Upper lobe of left lung (tissue), 6 donors: Measurements from ENCODE around the gene NRXN3. TPM values are rescaled to one million over a fixed set of nuclear protein-coding genes. Genes with fewer than 3 reads are reported as not detected.

Experiments used
- ATAC-seq, 2 donors: fragments of 200-7000 bp; cut with Tn5 transposase; one replicate each; pipeline ENCODE4 v1.9.1; 2022; ENCODE audit warnings: mild to moderate bottlenecking in 2 of 2, moderate library complexity in 2 of 2; ENCODE audit not compliant: low FRiP score in 2 of 2
- DNase-seq, 2 donors: peaks; one replicate each; pipeline ENCODE4 v3.0.0-alpha.2; 2019 to 2020
- H3K27ac ChIP-seq, 4 donors: fragments of 200-600 bp; sonication (generic); one replicate each; pipeline ENCODE4 v1.5.1; 2016 to 2019
- H3K27me3 ChIP-seq, 4 donors: fragments of 200-600 bp; sonication (generic); one replicate each; pipeline ENCODE4 v1.5.1; 2017 to 2019
- H3K36me3 ChIP-seq, 4 donors: fragments of 200-600 bp; sonication (generic); one replicate each; pipeline ENCODE4 v1.5.1; 2016 to 2019
- H3K4me1 ChIP-seq, 4 donors: fragments of 200-600 bp; sonication (generic); one replicate each; pipeline ENCODE4 v1.5.1; 2018 to 2019
- H3K4me3 ChIP-seq, 4 donors: fragments of 200-600 bp; sonication (generic); one replicate each; pipeline ENCODE4 v1.5.1; 2017 to 2019; ENCODE audit warnings: mild to moderate bottlenecking in 2 of 4, moderate library complexity in 1 of 4
- H3K9me3 ChIP-seq, 4 donors: fragments of 200-600 bp; sonication (generic); one replicate each; pipeline ENCODE4 v1.5.1; 2018 to 2019
- CTCF ChIP-seq, 6 experiments: fragments of 450-650 bp in 4 of 6; fragments of 200-600 bp in 2 of 6; sonication (generic) in 2 of 6; IDR thresholded peaks; one replicate each; pipeline ENCODE4 v1.5.1; 2016 to 2019; ENCODE audit warnings: antibody characterized with exemption in 6 of 6
- EP300 ChIP-seq, 4 donors: sonication (generic); formaldehyde crosslinking; IDR thresholded peaks; one replicate each; pipeline ENCODE4 v1.5.1; 2017; ENCODE audit warnings: antibody characterized with exemption in 4 of 4, control low read depth in 2 of 4
- POLR2A ChIP-seq, 4 donors: fragments of 450-650 bp; IDR thresholded peaks; one replicate each; pipeline ENCODE4 v1.5.1; 2016 to 2017; ENCODE audit warnings: antibody characterized with exemption in 4 of 4, mild to moderate bottlenecking in 2 of 4
- POLR2AphosphoS5 ChIP-seq, 2 donors: sonication (generic); formaldehyde crosslinking; IDR thresholded peaks; one replicate each; pipeline ENCODE4 v1.5.1; 2017; ENCODE audit warnings: antibody characterized with exemption in 2 of 2
- WGBS, 2 donors: methylation state at CpG; one replicate each; pipeline ENCODE4 v1.1.5; 2017 to 2018; 5-methylcytosine and 5-hydroxymethylcytosine counted together
- total RNA-seq, 6 donors: library from RNA; depleted of rRNA in 4 of 6; stranded (reverse); fragments of >200 nt in 4 of 6; gene quantifications; one replicate each; pipeline versions ENCODE4 v1.1.0 to v1.2.1, GENCODE V29; 2016 to 2021
- donor health status: DM: no; HTN: no; CAD: no; lungs with moderate emphysema.
- donor health status: DM: no; HTN: yes; CAD: no; lungs with severe emphysema.

The NRXN3 gene
- total RNA-seq, 6 donors from 2014 or later: 4.4 to 14.9 (median 7.2) TPM

GRCh38 chr14:79788346-79788745 is 1618.2 kb downstream of the NRXN3 start:
- no peak for TF ChIP-seq POLR2A (IDR thresholded peaks at IDR 0.05)
- no peak for TF ChIP-seq CTCF (IDR thresholded peaks at IDR 0.05)
- no peak for TF ChIP-seq EP300 (IDR thresholded peaks at IDR 0.05)
- no peak for TF ChIP-seq POLR2AphosphoS5 (IDR thresholded peaks at IDR 0.05)
- Histone ChIP-seq H3K4me3 (no peak overlapping the region), H3K27ac (no peak overlapping the region), H3K9me3 (no peaks in the 10 kb centered on the region), H3K27me3 (no peaks in the 10 kb centered on the region), H3K4me1 (no peaks in the 10 kb centered on the region), H3K36me3 (no peaks in the 10 kb centered on the region)
- DNase-seq (no peak), ATAC-seq (no peak)
- WGBS, 2 donors: 84 to 89% methylated on average over 2 of the region's 2 CpGs

GRCh38 chr14:79791055-79791732 is 1621.0 kb downstream of the NRXN3 start:
- Histone ChIP-seq H3K36me3 (no peaks in the 10 kb centered on the region), H3K27ac (no peak overlapping the region), H3K27me3 (no peaks in the 10 kb centered on the region), H3K9me3 (no peaks in the 10 kb centered on the region), H3K4me1 (no peaks in the 10 kb centered on the region), H3K4me3 (no peak overlapping the region)
- ATAC-seq: no peak
- TF ChIP-seq EP300 (IDR thresholded peaks at IDR 0.05): no peak
- no peak for TF ChIP-seq CTCF (IDR thresholded peaks at IDR 0.05)
- TF ChIP-seq POLR2A (IDR thresholded peaks at IDR 0.05): no peak
- TF ChIP-seq POLR2AphosphoS5 (IDR thresholded peaks at IDR 0.05): no peak
- 67 to 68% methylated on average over 5 of the region's 5 CpGs for WGBS, 2 donors
- DNase-seq: no peak

- Histone ChIP-seq H3K27me3 (no peaks in the 10 kb centered on the region), H3K4me3 (no peak overlapping the region), H3K9me3 (no peaks in the 10 kb centered on the region), H3K4me1 (no peaks in the 10 kb centered on the region), H3K36me3 (no peaks in the 10 kb centered on the region), H3K27ac (no peak overlapping the region)
- TF ChIP-seq POLR2A (IDR thresholded peaks at IDR 0.05) (no peak), EP300 (IDR thresholded peaks at IDR 0.05) (no peak), POLR2AphosphoS5 (IDR thresholded peaks at IDR 0.05) (no peak)
- ATAC-seq: no peak
- DNase-seq: no peak
- WGBS, 2 donors: 82 to 88% methylated on average over 1 of the region's 1 CpG
Observed at GRCh38 chr14:79802093-79802492, 1631.9 kb downstream of the NRXN3 start.

GRCh38 chr14:79805636-79806035 is 1635.5 kb downstream of the NRXN3 start:
- Histone ChIP-seq H3K36me3 (no peaks in the 10 kb centered on the region), H3K27ac (no peak overlapping the region), H3K4me1 (no peaks in the 10 kb centered on the region), H3K27me3 (no peaks in the 10 kb centered on the region), H3K9me3 (no peaks in the 10 kb centered on the region), H3K4me3 (no peak overlapping the region)
- 68 to 83% methylated on average over 1 of the region's 1 CpG for WGBS, 2 donors
- ATAC-seq (no peak), DNase-seq (no peak)
- TF ChIP-seq EP300 (IDR thresholded peaks at IDR 0.05) (no peak), POLR2A (IDR thresholded peaks at IDR 0.05) (no peak), POLR2AphosphoS5 (IDR thresholded peaks at IDR 0.05) (no peak), CTCF (IDR thresholded peaks at IDR 0.05) (no peak)

GRCh38 chr14:79809849-79810612 is 1639.9 kb downstream of the NRXN3 start:
- ATAC-seq (no peak), DNase-seq (no peak)
- Histone ChIP-seq H3K4me3 (no peak overlapping the region), H3K4me1 (no peaks in the 10 kb centered on the region), H3K27me3 (no peaks in the 10 kb centered on the region), H3K27ac (no peak overlapping the region), H3K9me3 (no peaks in the 10 kb centered on the region), H3K36me3 (no peaks in the 10 kb centered on the region)
- TF ChIP-seq POLR2AphosphoS5 (IDR thresholded peaks at IDR 0.05) (no peak), CTCF (IDR thresholded peaks at IDR 0.05) (no peak), EP300 (IDR thresholded peaks at IDR 0.05) (no peak), POLR2A (IDR thresholded peaks at IDR 0.05) (no peak)
- WGBS, 2 donors: 61 to 69% methylated on average over 3 of the region's 3 CpGs
